HG03558 (cell line): ENCODE measurements around the gene GDI2.
"Not testable (repeated sequence)": the region's sequence is repeated elsewhere in the genome, so short reads cannot be mapped to it uniquely, and the experiment has no call there.

Experiments used
- ATAC-seq: cut with Tn5 transposase; IDR thresholded peaks from one replicate; pipeline ENCODE4 v1.9.1; 2021; ENCODE audit warnings: moderate number of reproducible peaks; ENCODE audit not compliant: unreplicated experiment; ENCODE audit errors: extremely low read depth

The GDI2 gene

GRCh38 chr10:5829267-5829666 is 16.0 kb upstream of the GDI2 start:
- ATAC-seq = no peak

GRCh38 chr10:5828725-5829124 is 15.5 kb upstream of the GDI2 start:
- ATAC-seq = no peak

- no peak for ATAC-seq
Observed at GRCh38 chr10:5827841-5828240, 14.6 kb upstream of the GDI2 start.

GRCh38 chr10:5826511-5826910 is 13.3 kb upstream of the GDI2 start:
- not testable (repeated sequence) for ATAC-seq

- ATAC-seq = no peak
Observed at GRCh38 chr10:5818894-5819293, 5.7 kb upstream of the GDI2 start.

- no peak for ATAC-seq
Observed at GRCh38 chr10:5818048-5818331, 4.8 kb upstream of the GDI2 start.

- no peak for ATAC-seq
Observed at GRCh38 chr10:5817322-5818047, 4.3 kb upstream of the GDI2 start.

- ATAC-seq = no peak
Observed at GRCh38 chr10:5816170-5816569, 2.9 kb upstream of the GDI2 start.

GRCh38 chr10:5814110-5815107 is 1.2 kb upstream of the GDI2 start:
- peak; percentile 1 for ATAC-seq

- ATAC-seq = peak; percentile 8
Observed at GRCh38 chr10:5813091-5813340, 218 bp downstream of the GDI2 start.

GRCh38 chr10:5812283-5813090 is 747 bp downstream of the GDI2 start:
- ATAC-seq = peak; percentile 4

GRCh38 chr10:5811387-5811821 is 1.8 kb downstream of the GDI2 start:
- ATAC-seq = no peak

GRCh38 chr10:5810225-5810624 is 3.0 kb downstream of the GDI2 start:
- ATAC-seq = no peak

- ATAC-seq = no peak
Observed at GRCh38 chr10:5809527-5810154, 3.6 kb downstream of the GDI2 start.

GRCh38 chr10:5808783-5809392 is 4.3 kb downstream of the GDI2 start:
- ATAC-seq = not testable (repeated sequence)

- ATAC-seq = no peak
Observed at GRCh38 chr10:5806745-5807144, 6.5 kb downstream of the GDI2 start.

GRCh38 chr10:5805711-5806110 is 7.5 kb downstream of the GDI2 start:
- ATAC-seq = no peak

- no peak for ATAC-seq
Observed at GRCh38 chr10:5805260-5805659, 8.0 kb downstream of the GDI2 start.

- ATAC-seq = no peak
Observed at GRCh38 chr10:5804386-5804785, 8.8 kb downstream of the GDI2 start.

- ATAC-seq = no peak
Observed at GRCh38 chr10:5800782-5801181, 12.5 kb downstream of the GDI2 start.
